ENCODE data around the gene SNAPC2.

The SNAPC2 gene

GRCh38 chr19:7941895-7942596 lies 21.9 kb downstream of the SNAPC2 start:
- peak overlapping the region; percentile 96 for H3K4me3 ChIP-seq (ENCODE audit: low read length)
- TF ChIP-seq CTCF (IDR thresholded peaks at IDR 0.05; ENCODE audit: insufficient read depth, low read depth, low read length, missing control alignments) = no peak
- DNase-seq (ENCODE audit: low read depth) = no peak

- peak overlapping the region; percentile 96 for H3K4me3 ChIP-seq (ENCODE audit: low read length)
- no peak for TF ChIP-seq CTCF (IDR thresholded peaks at IDR 0.05; ENCODE audit: insufficient read depth, low read depth, low read length, missing control alignments)
- DNase-seq (ENCODE audit: low read depth) = no peak
These were observed 22.9 kb downstream of the SNAPC2 start for GRCh38 chr19:7942981-7943443.

GRCh38 chr19:7943444-7944176 lies 23.5 kb downstream of the SNAPC2 start, which contains the start of gene TIMM44:
Gene TIMM44 (minus strand): TSS chr19:7943666. CDS start chr19:7943651, 15 bp downstream.
- no peak for TF ChIP-seq CTCF (IDR thresholded peaks at IDR 0.05; ENCODE audit: insufficient read depth, low read depth, low read length, missing control alignments)
- peak; percentile 100 for DNase-seq (ENCODE audit: low read depth)
- H3K4me3 ChIP-seq (ENCODE audit: low read length) = peak within 1 kb of the TSS; percentile 96

- DNase-seq (ENCODE audit: low read depth) = peak; percentile 92
- peak overlapping the region; percentile 96 for H3K4me3 ChIP-seq (ENCODE audit: low read length)
- peak; percentile 83 for TF ChIP-seq CTCF (IDR thresholded peaks at IDR 0.05; ENCODE audit: insufficient read depth, low read depth, low read length, missing control alignments)
These were observed 24.1 kb downstream of the SNAPC2 start for GRCh38 chr19:7944177-7944761.

GRCh38 chr19:7947939-7948338 lies 27.8 kb downstream of the SNAPC2 start:
- peak; percentile 72 for DNase-seq (ENCODE audit: low read depth)
- TF ChIP-seq CTCF (IDR thresholded peaks at IDR 0.05; ENCODE audit: insufficient read depth, low read depth, low read length, missing control alignments) = no peak
- H3K4me3 ChIP-seq (ENCODE audit: low read length) = no peak overlapping the region

GRCh38 chr19:7953060-7953459 lies 32.9 kb downstream of the SNAPC2 start:
- peak; percentile 84 for DNase-seq (ENCODE audit: low read depth)
- TF ChIP-seq CTCF (IDR thresholded peaks at IDR 0.05; ENCODE audit: insufficient read depth, low read depth, low read length, missing control alignments) = no peak
- no peak overlapping the region for H3K4me3 ChIP-seq (ENCODE audit: low read length)
